HG03575 (cell line): Measurements from ENCODE around the gene MYO10.

ENCODE experiments used
- ATAC-seq: cut with Tn5 transposase; IDR thresholded peaks from one replicate; pipeline ENCODE4 v1.9.1; 2021; ENCODE audit not compliant: unreplicated experiment, insufficient number of reproducible peaks, low FRiP score; ENCODE audit errors: extremely low read depth

The MYO10 gene

GRCh38 chr5:16712178-16712577 lies 223.9 kb downstream of the MYO10 start:
- no peak for ATAC-seq

DNA sequence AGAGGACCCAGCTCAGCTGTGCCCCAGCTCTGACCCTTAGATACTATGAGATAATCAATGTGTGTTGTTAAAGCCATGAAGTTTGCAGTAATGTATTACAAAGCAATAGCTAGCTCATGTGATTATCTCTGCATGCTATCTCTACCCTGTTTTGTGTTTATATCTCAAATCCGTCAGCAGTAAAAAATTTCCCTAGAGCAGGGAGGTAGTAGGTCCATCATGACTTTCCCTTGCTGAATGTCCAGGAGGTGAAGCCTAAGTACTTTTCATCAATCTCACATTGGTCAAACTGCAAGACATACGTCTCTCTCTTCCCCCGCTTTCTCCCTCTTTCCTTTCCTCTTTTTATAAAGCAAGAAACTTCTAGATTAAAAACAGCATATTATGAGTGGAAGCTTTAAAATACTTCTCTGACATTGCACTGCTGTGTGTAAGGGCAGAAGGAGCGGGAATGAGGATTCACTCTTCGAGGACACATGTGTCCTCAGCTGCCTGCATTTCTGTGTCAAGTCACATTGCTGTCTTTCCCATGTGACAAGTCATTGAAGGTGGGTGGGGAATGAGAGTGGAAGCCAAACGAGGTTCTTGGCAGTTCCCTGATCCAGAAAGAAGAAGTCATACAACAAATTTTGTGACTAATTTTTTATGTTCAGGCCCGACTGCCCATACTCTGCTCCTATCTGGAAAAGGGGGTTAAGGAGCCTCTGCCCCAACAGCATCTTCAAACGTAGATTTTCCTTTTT lies 226.2 kb downstream of the MYO10 start:
- ATAC-seq: no peak

DNA sequence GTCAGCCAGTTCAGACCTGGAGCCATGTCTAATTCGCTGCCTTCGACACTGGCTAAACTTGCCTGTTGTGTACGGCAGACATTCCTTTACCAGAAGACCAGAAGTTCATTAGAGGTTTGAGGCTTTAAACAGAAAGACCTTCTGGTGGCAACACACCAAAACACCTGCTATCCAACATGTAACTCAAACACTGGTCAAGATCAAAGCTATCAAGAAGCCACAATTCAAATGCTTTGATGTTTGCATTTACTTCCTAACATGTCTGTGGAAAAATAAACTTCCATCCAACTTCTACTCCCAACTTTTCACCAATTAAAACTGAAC lies 228.3 kb downstream of the MYO10 start:
- no peak for ATAC-seq

- ATAC-seq: no peak
Observed at GRCh38 chr5:16707168-16707868, 228.8 kb downstream of the MYO10 start.

DNA sequence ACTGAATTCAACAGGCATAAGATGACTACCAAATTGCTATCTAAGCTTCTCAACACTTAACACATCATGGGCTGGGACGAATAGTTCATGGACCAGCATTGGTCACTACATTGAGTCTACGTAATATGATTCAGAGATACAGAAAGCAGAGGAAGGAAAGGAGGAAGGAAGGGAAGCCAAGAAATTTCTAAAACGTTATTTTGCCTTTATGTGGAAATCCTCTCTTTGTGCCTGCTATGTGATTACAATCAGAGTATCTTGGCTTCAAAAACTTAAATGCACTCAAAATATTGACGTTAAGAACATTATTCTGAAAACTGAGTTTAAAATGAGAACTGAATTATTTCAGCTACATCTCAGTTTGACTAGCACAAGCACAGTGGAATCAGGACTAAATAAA lies 231.1 kb downstream of the MYO10 start:
- no peak for ATAC-seq

DNA sequence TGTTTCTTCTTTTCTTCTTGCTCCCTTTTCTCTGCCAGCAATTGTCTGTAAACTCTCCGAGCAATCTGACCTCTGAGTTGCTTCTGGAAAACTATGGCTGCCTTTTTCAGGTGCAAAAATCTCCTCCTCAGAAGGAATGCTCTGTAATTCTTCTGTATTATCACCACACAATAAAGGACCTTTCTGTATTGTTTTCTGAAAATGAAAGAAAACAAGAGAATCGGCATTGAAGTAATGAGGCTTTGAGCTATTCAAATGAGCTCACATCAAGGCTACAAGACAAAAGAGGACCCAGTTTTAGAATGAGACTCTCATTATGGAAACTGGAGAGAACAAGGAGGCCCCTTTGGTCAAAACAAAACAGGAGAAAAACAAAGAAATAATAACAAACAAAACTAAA lies 233.1 kb downstream of the MYO10 start:
- no peak for ATAC-seq

GRCh38 chr5:16701134-16702099 lies 234.7 kb downstream of the MYO10 start:
- ATAC-seq: no peak

DNA sequence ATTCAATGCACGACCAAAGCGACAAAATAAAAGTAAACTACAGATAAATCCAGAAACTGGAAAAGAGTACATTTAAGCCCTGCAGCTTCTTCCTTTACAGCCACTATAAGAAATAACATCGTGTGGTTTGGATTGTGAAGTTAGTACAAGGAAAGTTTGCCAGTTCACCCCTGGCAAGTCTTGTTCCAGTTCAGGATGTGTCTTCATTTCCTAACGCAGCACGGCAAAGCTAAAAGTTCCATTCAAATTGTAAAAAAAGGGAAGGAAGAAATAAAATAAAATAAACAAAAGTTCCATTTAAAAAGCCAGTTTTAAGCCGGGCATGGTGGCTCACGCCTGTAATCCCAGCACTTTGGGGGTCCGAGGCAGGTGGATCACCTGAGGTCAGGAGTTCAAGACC lies 236.0 kb downstream of the MYO10 start:
- ATAC-seq: no peak

- ATAC-seq: no peak
Observed at GRCh38 chr5:16695779-16696178, 240.3 kb downstream of the MYO10 start.

GRCh38 chr5:16693879-16694278 lies 242.2 kb downstream of the MYO10 start:
- ATAC-seq: no peak

GRCh38 chr5:16691731-16692130 lies 244.4 kb downstream of the MYO10 start:
- no peak for ATAC-seq

DNA sequence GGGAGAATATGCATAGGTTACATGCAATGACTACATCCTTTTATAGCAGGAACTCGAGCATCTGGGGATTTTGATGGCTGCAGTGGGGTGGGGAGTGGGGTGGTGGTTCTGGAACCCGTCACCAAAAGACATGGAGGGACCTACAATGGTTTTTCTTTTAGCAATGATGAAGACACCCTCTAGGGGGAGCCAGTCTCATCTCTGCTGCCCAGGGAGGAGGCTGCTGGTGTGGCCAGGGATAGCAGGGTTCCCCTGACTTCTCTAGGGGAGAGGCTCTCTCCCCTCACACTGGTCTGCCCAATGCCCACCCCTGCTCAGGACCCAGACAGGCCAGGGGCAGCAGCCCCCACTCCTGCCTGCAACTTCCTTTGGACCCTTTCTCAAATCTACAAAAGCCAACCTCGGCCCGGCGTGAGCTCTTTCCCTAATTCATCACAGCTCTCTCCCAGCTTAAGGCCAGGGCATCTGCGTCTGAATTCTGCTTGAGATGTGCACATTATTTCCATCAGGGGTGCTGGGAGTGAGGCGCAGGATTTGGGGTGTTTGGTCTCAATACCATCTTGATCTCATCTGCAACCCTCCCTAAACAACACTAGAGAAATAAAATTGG lies 245.7 kb downstream of the MYO10 start:
- ATAC-seq: no peak

GRCh38 chr5:16687898-16688297 lies 248.2 kb downstream of the MYO10 start:
- ATAC-seq: no peak

- ATAC-seq: no peak
Observed at GRCh38 chr5:16685069-16685468, 251.0 kb downstream of the MYO10 start.

GRCh38 chr5:16681876-16682275 lies 254.2 kb downstream of the MYO10 start:
- no peak for ATAC-seq

GRCh38 chr5:16679863-16680262 lies 256.2 kb downstream of the MYO10 start:
- no peak for ATAC-seq

GRCh38 chr5:16679190-16679589 lies 256.9 kb downstream of the MYO10 start:
- ATAC-seq: no peak

GRCh38 chr5:16675806-16676205 lies 260.3 kb downstream of the MYO10 start:
- no peak for ATAC-seq

GRCh38 chr5:16674750-16675149 lies 261.3 kb downstream of the MYO10 start:
- no peak for ATAC-seq
